Mucosa of stomach (tissue), 1 donor: ENCODE measurements around the gene CELF5.
"Not testable (repeated sequence)": the region's sequence is repeated elsewhere in the genome, so short reads cannot be mapped to it uniquely, and the experiment has no call there.

Experiments used
- H3K27me3 ChIP-seq: one replicate; pipeline ENCODE4 v1.7.0; 2013; ENCODE audit warnings: mild to moderate bottlenecking, low read length; ENCODE audit not compliant: control insufficient read depth, insufficient read depth
- H3K36me3 ChIP-seq: one replicate; pipeline ENCODE4 v1.7.0; 2013; ENCODE audit warnings: low read length; ENCODE audit not compliant: control insufficient read depth, insufficient read depth
- H3K4me1 ChIP-seq: one replicate; pipeline ENCODE4 v1.7.0; 2013; ENCODE audit warnings: mild to moderate bottlenecking, low read length; ENCODE audit not compliant: control insufficient read depth, insufficient read depth
- H3K4me3 ChIP-seq: one replicate; pipeline ENCODE4 v1.7.0; 2013; ENCODE audit warnings: low read length
- H3K9ac ChIP-seq: one replicate; pipeline ENCODE4 v1.7.0; 2013; ENCODE audit warnings: mild to moderate bottlenecking, low read length, moderate library complexity
- H3K9me3 ChIP-seq: one replicate; pipeline ENCODE4 v1.7.0; 2013; ENCODE audit warnings: mild to moderate bottlenecking, low read length, moderate library complexity; ENCODE audit not compliant: control insufficient read depth
- donor health status: Pancreatic carcinoma.

CELF5 gene

DNA sequence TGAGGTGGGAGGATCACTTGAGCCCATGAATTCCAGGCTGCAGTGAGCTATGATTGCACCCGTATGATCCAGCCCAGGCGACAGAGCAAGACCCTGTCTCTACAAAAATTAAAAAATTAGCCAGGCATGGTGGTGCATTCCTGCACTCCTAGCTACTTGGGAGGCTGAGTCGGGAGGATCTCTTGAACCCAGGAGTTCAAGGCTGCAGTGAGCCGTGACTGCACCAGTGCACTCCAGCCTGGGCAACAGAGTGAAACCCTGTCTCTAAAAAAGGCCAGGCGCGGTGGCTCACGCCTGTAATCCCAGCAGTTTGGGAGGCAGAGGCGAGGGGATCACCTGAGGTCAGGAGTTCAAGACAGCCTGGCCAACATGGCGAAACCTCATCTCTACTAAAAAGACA, 118.5 kb downstream of the CELF5 start:
- H3K4me3 ChIP-seq, result not testable (repeated sequence)

DNA sequence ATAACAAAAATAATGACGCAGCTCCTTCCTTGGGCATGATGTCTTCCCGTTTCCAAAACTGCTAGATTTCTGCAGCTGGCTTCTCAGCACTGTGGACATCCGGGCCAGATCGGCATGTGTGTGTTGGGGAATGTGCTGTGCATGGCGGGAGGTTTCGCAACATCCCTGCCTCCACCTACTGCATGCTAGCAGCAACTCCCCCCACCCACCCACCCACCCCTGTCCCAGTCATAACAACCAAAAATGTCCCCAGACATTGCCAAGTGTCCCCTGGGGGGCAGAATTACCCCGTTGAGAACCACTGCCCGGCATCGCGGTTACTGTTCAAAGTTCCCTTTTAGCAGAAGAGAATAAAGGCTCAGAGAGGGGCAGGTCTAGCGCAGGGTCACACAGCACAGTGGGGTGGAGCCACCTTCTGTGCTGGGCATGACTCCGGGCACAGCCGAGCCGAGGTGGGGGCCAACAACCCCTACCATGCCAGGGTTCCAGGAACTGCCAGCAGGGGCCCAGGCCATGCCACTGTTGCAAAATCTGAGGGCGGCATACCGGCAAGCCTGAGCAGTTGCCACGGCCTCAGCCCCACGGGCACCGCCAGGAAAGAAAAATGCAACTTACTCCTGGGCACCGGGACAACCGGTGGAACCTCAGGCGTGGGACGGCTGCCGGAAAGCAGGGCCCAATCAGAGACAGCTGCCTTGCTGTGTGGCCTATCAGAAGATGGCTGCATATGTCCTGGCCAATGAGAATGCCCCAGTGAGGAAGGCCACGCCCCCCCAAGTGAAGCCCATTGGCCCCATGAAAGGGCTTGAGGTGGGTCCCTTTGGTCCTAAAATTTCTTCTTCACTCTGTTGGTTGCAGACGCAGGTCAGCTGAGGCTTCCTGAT, 119.4 kb downstream of the CELF5 start:
- Histone ChIP-seq H3K9me3 (no peaks in the 10 kb centered on the region), H3K4me3 (no peak overlapping the region), H3K27me3 (no peaks in the 10 kb centered on the region), H3K4me1 (peaks cover 18% of the 10 kb centered on the region), H3K36me3 (no peaks in the 10 kb centered on the region), H3K9ac (no peak overlapping the region)

More for the DNA sequence above, 118.5 kb downstream of the CELF5 start:
- not testable (repeated sequence) for H3K36me3 ChIP-seq, H3K9me3 ChIP-seq, H3K9ac ChIP-seq, H3K27me3 ChIP-seq
- peaks cover 26% of the 10 kb centered on the region for H3K4me1 ChIP-seq

DNA sequence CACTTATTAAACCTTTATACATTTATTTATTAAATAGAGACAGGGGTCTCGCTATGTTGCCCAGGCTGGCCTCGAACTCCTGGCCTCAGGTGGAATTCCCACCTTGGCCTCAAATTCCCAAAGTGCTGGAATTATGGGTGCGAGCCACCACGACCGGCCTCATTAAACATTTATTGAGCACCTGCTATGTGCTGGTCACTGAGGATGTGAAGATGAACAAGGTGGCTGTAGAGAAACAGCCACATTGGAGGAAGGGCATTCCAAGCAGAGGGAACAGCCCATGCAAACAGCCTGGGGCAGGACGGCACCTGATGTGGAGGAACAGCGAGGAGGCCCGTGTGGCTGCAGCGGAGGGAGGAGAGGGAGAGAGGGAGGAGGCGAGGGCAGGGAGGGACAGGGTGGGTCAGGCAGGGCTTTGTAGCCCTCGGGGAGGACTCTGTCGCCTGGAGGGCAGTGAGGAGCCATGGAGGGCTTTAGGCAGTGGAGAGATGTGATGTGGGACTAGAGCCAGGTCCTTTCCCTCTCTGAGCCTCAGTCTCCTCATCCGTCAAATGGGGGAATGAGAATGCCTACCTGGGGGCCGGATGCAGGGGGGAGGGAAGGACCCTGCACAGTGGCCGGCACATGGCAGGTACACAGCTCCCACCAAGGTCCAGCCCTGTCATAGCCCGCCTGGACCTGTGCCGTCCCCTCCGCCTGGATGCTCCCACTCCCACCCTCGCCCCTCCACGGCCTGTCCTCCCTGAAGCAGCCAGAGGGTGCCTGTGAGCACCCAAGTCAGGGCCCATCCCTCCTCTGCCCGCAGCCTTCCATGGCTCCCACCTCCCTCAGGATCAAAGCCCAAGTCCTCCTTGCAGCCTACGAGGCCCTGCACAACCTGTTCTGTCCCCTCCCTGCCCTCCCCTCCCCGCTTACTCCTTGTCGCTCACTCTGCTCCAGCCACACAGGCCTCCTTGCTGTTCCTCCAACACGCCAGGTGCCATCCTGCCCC, 120.4 kb downstream of the CELF5 start:
- no peak overlapping the region for H3K4me3 ChIP-seq
- H3K27me3 ChIP-seq, result no peaks in the 10 kb centered on the region
- H3K36me3 ChIP-seq, result no peaks in the 10 kb centered on the region
- H3K9me3 ChIP-seq, result no peaks in the 10 kb centered on the region
- no peak overlapping the region for H3K9ac ChIP-seq
- H3K4me1 ChIP-seq, result peaks cover 17% of the 10 kb centered on the region

DNA sequence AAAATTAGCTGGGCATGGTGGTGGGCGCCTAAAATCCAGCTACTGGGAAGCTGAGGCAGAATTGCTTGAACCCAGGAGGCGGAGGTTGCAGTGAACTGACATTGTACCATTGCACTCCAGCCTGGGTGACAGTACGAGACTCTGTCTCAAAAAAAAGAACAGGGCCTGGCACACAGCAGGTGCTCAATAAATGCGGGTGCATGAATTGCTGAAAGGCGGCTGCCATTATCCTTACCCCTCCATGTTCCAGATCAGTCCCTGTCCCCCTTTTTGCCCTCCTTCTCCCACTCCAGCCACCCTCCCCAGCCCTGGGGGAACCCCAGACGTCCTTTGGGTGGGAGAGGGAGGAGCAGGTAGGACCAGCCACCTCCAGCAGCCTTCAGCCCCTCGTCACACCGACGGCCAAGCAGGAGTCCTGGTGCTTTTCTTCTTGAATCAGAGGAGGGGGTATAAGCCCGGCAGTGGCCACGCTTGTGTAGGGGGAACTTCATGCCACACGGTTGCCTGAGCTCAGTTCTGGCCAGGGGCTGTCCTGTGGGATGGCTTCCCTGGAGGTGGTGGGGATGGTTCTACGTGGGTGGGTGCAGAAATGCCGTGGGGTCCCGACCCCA, 121.5 kb downstream of the CELF5 start:
- Histone ChIP-seq H3K4me1 (peaks cover 23% of the 10 kb centered on the region), H3K9me3 (no peaks in the 10 kb centered on the region), H3K27me3 (no peaks in the 10 kb centered on the region), H3K36me3 (no peaks in the 10 kb centered on the region), H3K4me3 (no peak overlapping the region), H3K9ac (peak overlapping the region; percentile 44)
